ENCODE results near the gene SPOCD1.

DNA sequence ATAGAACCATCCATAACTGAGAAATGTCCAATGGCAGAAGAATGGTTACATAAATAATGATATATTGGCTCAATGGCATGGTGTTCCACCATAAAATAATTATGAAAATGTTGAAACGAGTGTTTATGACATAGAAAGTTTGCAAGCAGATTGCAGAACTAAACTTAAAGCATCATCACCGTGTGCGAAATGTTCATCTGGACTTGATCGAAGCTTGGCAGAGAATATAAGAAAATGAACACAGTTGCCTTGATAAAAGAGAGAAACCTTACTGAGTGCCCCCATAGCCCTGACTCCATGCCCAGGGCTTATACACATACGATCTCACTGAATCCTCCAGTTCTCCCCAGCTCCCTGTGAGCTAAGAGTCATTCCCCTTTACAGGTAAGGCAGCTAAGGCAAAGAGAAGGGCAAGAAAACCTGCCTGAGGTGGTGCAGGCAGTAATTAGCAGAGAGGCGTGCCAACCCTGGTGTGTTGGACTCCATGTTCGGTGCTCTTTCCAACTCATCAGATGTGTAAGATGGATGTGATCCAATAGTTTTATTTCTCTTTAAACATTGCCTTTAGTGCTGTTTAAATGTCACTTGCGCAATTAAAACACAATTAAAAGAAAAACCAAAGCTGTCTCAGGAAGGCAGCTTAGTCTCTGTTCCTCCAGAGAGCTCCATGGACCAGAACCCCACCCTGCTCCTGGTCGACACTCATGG lies 21.8 kb upstream of the SPOCD1 start:
- TF ChIP-seq, protein P1, sequence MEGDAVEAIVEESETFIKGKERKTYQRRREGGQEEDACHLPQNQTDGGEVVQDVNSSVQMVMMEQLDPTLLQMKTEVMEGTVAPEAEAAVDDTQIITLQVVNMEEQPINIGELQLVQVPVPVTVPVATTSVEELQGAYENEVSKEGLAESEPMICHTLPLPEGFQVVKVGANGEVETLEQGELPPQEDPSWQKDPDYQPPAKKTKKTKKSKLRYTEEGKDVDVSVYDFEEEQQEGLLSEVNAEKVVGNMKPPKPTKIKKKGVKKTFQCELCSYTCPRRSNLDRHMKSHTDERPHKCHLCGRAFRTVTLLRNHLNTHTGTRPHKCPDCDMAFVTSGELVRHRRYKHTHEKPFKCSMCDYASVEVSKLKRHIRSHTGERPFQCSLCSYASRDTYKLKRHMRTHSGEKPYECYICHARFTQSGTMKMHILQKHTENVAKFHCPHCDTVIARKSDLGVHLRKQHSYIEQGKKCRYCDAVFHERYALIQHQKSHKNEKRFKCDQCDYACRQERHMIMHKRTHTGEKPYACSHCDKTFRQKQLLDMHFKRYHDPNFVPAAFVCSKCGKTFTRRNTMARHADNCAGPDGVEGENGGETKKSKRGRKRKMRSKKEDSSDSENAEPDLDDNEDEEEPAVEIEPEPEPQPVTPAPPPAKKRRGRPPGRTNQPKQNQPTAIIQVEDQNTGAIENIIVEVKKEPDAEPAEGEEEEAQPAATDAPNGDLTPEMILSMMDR (conservative IDR thresholded peaks at IDR 0.05; ENCODE audit: low read length), result no peak
- no peak for TF ChIP-seq EZH2phosphoT487 (IDR thresholded peaks at IDR 0.05; ENCODE audit: borderline replicate concordance, low read depth, low read length)
